Osteoblast (primary cell): Measurements from ENCODE around the gene CHCHD4. TPM values are rescaled to one million over a fixed set of nuclear protein-coding genes. Genes with fewer than 3 reads are reported as not detected.

Source experiments
- DNase-seq: peaks from one replicate; pipeline ENCODE4 v3.0.0; 2011; ENCODE audit warnings: low spot score, mixed read lengths; ENCODE audit not compliant: insufficient read length; ENCODE audit errors: missing footprints
- H2AFZ ChIP-seq: 2 replicates; pipeline ENCODE4 v1.6.0; 2011; ENCODE audit warnings: mild to moderate bottlenecking, low read length
- H3K27ac ChIP-seq: 2 replicates; pipeline ENCODE4 v1.5.1; 2011; ENCODE audit warnings: mild to moderate bottlenecking, low read depth, low read length, moderate library complexity
- H3K27me3 ChIP-seq: 2 replicates; pipeline ENCODE4 v1.6.0; 2012; ENCODE audit warnings: mild to moderate bottlenecking, control low read depth, inconsistent platforms, low read length, moderate library complexity; ENCODE audit not compliant: insufficient read depth
- H3K36me3 ChIP-seq: 2 replicates; pipeline ENCODE4 v1.5.1; 2011; ENCODE audit warnings: mild to moderate bottlenecking, low read length, control low read depth, moderate library complexity; ENCODE audit not compliant: insufficient read depth
- H3K4me1 ChIP-seq: 2 replicates; pipeline ENCODE4 v1.5.1; 2011; ENCODE audit warnings: mild to moderate bottlenecking, low read length, control low read depth, moderate library complexity; ENCODE audit not compliant: insufficient read depth
- H3K4me2 ChIP-seq: 2 replicates; pipeline ENCODE4 v1.6.0; 2011; ENCODE audit warnings: mild to moderate bottlenecking, low read length; ENCODE audit not compliant: insufficient read depth
- H3K4me3 ChIP-seq: fragments of 200-600 bp; sonication (generic); 3 replicates; pipeline ENCODE4 v1.5.1; 2012; ENCODE audit warnings: mild to moderate bottlenecking, low read length, inconsistent platforms; ENCODE audit not compliant: insufficient read depth
- H3K79me2 ChIP-seq: 2 replicates; pipeline ENCODE4 v1.6.0; 2012; ENCODE audit warnings: mild to moderate bottlenecking, low read length, control low read depth, inconsistent platforms; ENCODE audit not compliant: insufficient read depth
- H3K9me3 ChIP-seq: 2 replicates; pipeline ENCODE4 v1.5.1; 2011; ENCODE audit warnings: low read depth, low read length, control low read depth
- H4K20me1 ChIP-seq: 2 replicates; pipeline ENCODE4 v1.6.0; 2012; ENCODE audit warnings: mild to moderate bottlenecking, low read length, control low read depth; ENCODE audit not compliant: insufficient read depth
- total RNA-seq: library from RNA; depleted of rRNA; stranded (reverse); fragments of >200 nt; gene quantifications from 2 replicates; pipeline ENCODE4 v1.2.3, GENCODE V29; 2012
- TF ChIP-seq, protein P1 (sequence below): IDR thresholded peaks from 2 replicates; pipeline ENCODE4 v1.5.1; 2011; ENCODE audit warnings: mild to moderate bottlenecking, low read depth, low read length, moderate library complexity; ENCODE audit errors: extremely low read depth

Gene CHCHD4
- total RNA-seq, 1 donor, result 10.1 TPM

GRCh38 chr3:14159426-14159825, 34.8 kb upstream of the CHCHD4 start:
- TF ChIP-seq, protein P1, sequence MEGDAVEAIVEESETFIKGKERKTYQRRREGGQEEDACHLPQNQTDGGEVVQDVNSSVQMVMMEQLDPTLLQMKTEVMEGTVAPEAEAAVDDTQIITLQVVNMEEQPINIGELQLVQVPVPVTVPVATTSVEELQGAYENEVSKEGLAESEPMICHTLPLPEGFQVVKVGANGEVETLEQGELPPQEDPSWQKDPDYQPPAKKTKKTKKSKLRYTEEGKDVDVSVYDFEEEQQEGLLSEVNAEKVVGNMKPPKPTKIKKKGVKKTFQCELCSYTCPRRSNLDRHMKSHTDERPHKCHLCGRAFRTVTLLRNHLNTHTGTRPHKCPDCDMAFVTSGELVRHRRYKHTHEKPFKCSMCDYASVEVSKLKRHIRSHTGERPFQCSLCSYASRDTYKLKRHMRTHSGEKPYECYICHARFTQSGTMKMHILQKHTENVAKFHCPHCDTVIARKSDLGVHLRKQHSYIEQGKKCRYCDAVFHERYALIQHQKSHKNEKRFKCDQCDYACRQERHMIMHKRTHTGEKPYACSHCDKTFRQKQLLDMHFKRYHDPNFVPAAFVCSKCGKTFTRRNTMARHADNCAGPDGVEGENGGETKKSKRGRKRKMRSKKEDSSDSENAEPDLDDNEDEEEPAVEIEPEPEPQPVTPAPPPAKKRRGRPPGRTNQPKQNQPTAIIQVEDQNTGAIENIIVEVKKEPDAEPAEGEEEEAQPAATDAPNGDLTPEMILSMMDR, result no peak
- Histone ChIP-seq H2AFZ (no peak overlapping the region), H4K20me1 (peaks cover 3% of the 10 kb centered on the region), H3K27me3 (no peaks in the 10 kb centered on the region), H3K9me3 (peaks cover 6% of the 10 kb centered on the region), H3K79me2 (no peaks in the 10 kb centered on the region), H3K4me2 (no peak overlapping the region), H3K27ac (no peak overlapping the region), H3K36me3 (peaks cover 87% of the 10 kb centered on the region), H3K4me1 (no peaks in the 10 kb centered on the region), H3K4me3 (no peak overlapping the region)
- no peak for DNase-seq

DNA sequence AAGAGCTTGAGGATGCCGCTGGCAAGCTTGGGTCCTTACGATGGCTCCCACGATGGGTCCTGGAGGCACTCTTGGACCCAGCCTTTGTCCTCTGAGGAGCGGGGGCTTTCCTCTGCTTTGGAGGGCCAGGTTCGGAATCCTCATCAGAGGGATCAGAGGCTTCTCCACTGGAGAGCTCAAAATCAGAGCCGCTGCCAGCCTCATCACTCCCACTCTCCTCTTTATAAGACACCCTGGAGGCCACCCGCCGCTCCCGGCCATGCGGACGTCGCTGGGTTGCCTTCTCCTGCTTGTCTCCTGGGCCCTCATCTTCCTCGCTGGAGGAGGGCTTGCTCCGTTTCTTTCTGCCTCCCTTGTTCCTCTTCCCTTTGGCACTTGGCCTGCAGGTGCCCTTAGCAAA, 33.7 kb upstream of the CHCHD4 start:
- DNase-seq, result no peak
- H2AFZ ChIP-seq, result no peak overlapping the region
- no peak overlapping the region for H3K4me2 ChIP-seq
- peaks cover 83% of the 10 kb centered on the region for H3K36me3 ChIP-seq
- TF ChIP-seq, protein P1, result no peak
- H4K20me1 ChIP-seq, result peaks cover 3% of the 10 kb centered on the region
- H3K9me3 ChIP-seq, result peaks cover 6% of the 10 kb centered on the region
- no peak overlapping the region for H3K27ac ChIP-seq
- H3K79me2 ChIP-seq, result no peaks in the 10 kb centered on the region
- H3K4me1 ChIP-seq, result no peaks in the 10 kb centered on the region
- H3K4me3 ChIP-seq, result no peak overlapping the region
- no peaks in the 10 kb centered on the region for H3K27me3 ChIP-seq

DNA sequence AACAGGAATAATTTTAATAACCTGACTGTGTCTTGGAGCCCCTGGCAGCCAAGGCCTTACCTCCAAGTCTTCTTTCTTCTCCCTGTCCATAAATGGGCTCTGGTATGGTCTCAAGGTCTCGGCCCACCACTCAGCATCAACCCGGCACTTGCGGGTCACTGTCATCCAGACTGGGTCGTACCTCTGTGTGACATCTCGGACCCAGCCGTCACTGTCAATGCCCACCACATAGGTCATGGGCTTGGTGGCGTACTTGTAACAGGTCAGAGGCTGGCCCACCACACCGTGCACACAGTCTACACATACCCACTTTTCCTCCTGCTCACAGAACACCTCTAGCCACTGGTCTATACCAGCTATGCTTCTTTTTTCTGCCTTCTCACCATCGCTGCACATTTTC, 33.3 kb upstream of the CHCHD4 start:
- peaks cover 79% of the 10 kb centered on the region for H3K36me3 ChIP-seq
- H3K79me2 ChIP-seq, result no peaks in the 10 kb centered on the region
- TF ChIP-seq, protein P1, result no peak

GRCh38 chr3:14156843-14157561, 32.3 kb upstream of the CHCHD4 start:
- Histone ChIP-seq H2AFZ (no peak overlapping the region), H4K20me1 (no peaks in the 10 kb centered on the region), H3K36me3 (peaks cover 73% of the 10 kb centered on the region), H3K9me3 (peaks cover 5% of the 10 kb centered on the region), H3K27ac (no peak overlapping the region), H3K79me2 (no peaks in the 10 kb centered on the region), H3K4me1 (no peaks in the 10 kb centered on the region), H3K27me3 (no peaks in the 10 kb centered on the region), H3K4me2 (no peak overlapping the region), H3K4me3 (no peak overlapping the region)
- no peak for DNase-seq
- TF ChIP-seq, protein P1, result no peak

More for the DNA sequence above, 33.3 kb upstream of the CHCHD4 start:
- peaks cover 3% of the 10 kb centered on the region for H4K20me1 ChIP-seq
- no peak overlapping the region for H2AFZ ChIP-seq
- no peak for DNase-seq
- H3K9me3 ChIP-seq, result peaks cover 6% of the 10 kb centered on the region
- H3K4me1 ChIP-seq, result no peaks in the 10 kb centered on the region
- no peaks in the 10 kb centered on the region for H3K27me3 ChIP-seq
- no peak overlapping the region for H3K4me3 ChIP-seq
- H3K27ac ChIP-seq, result no peak overlapping the region
- no peak overlapping the region for H3K4me2 ChIP-seq
